Activated CD4-positive, alpha-beta memory T cell treated with anti-CD3 and anti-CD28 coated beads for 36 hours (primary cell): Measurements from ENCODE around the gene PGK2. TPM values are rescaled to one million over a fixed set of nuclear protein-coding genes. Genes with fewer than 3 reads are reported as not detected.
"Not testable (repeated sequence)": the region's sequence is repeated elsewhere in the genome, so short reads cannot be mapped to it uniquely, and the experiment has no call there.

ENCODE experiments used
- CTCF ChIA-PET: fragments of 350-600 bp; sonication (Branson Sonifier 250); formaldehyde crosslinking; loops from one replicate; lab custom pipeline; 2021; ENCODE audit warnings: antibody characterized with exemption, inconsistent platforms; lab: Charles Lee
- POLR2A ChIA-PET: fragments of 350-600 bp; sonication (Branson Sonifier 250); formaldehyde crosslinking; loops from one replicate; lab custom pipeline; 2021; ENCODE audit warnings: antibody characterized with exemption; lab: Charles Lee
- DNase-seq: peaks from one replicate; pipeline ENCODE4 v3.0.0-alpha.2; 2020
- H3K27ac Mint-ChIP-seq: one replicate; pipeline ENCODE4 v1.8.0; 2021; ENCODE audit warnings: mixed read lengths
- H3K27me3 Mint-ChIP-seq: one replicate; pipeline ENCODE4 v1.8.0; 2021; ENCODE audit warnings: mixed read lengths
- H3K36me3 Mint-ChIP-seq: one replicate; pipeline ENCODE4 v1.8.0; 2021; ENCODE audit warnings: mixed read lengths
- H3K4me1 Mint-ChIP-seq: one replicate; pipeline ENCODE4 v1.8.0; 2021; ENCODE audit warnings: low read depth, mixed read lengths
- H3K4me3 Mint-ChIP-seq: one replicate; pipeline ENCODE4 v1.8.0; 2021; ENCODE audit warnings: mild to moderate bottlenecking, mixed read lengths
- H3K9me3 Mint-ChIP-seq: one replicate; pipeline ENCODE4 v1.8.0; 2021; ENCODE audit warnings: mixed read lengths
- intact Hi-C: fragments of 100-400 bp; cut with micrococcal nuclease; formaldehyde crosslinking; loops from one replicate; pipeline ENCODE4 v1.15.1; 2023
- total RNA-seq, 2 experiments: library from RNA; stranded (reverse); gene quantifications; one replicate each; pipeline ENCODE4 v1.2.3, GENCODE V29; 2021

PGK2 gene
- total RNA-seq = not detected

DNA sequence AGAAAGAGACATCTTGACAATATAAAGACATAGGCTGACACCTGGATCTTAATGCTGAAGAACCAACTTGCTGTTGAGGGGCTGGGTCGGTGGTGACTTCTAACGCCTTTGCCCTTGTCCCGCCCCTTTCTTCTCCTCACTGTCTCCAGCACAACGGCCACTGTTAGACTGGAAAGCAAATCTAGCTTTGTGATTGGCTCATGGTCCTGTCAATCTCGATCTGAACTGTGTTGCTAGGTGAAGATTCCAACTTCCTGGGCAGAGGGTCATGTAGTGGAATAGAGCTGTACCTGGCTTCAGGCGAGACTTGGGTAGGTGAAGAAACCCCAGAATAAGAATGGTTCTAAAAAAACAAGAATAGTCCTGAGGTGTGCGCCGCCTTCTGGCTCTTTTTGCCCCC is at the start of gene PGK2:
Gene PGK2 (minus strand): TSS at position 110 of the 400 bp plus-strand sequence. CDS start 98 bp downstream, at position 12.
- CTCF ChIA-PET = no interaction called here
- Mint-ChIP-seq H3K4me3 (no peak within 1 kb of the TSS), H3K4me1 (no peaks in the 10 kb centered on the region), H3K9me3 (no peaks in the 10 kb centered on the region), H3K27me3 (no peaks in the 10 kb centered on the region), H3K27ac (no peak within 1 kb of the TSS), H3K36me3 (no peaks in the 10 kb centered on the region)
- intact Hi-C loops = no loop called here
- POLR2A ChIA-PET = no interaction called here
- no peak for DNase-seq

DNA sequence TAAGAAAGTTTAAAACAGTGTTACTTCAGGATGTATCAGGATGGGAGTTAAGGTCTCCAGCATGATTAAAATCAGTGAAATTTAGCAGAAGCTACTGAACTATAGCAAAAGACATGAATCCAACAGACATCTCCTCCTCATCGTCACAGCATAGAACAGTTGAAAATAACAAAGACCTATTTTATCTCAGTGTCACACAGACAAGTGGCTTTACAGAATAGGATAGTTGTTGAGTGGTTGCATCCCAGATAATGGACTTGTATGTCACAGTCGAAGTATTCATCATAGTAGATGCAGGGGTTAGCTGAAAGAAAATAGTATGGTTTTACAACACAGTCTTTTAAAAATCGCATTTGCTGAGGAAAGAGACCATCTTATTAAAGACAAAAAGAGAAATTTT is 48.1 kb upstream of the PGK2 start:
- CTCF ChIA-PET = no interaction called here
- intact Hi-C loops = no loop called here
- no peak for DNase-seq
- POLR2A ChIA-PET = no interaction called here
- no peak overlapping the region for H3K27ac Mint-ChIP-seq
- H3K9me3 Mint-ChIP-seq = no peaks in the 10 kb centered on the region
- H3K4me3 Mint-ChIP-seq = no peak overlapping the region
- H3K36me3 Mint-ChIP-seq = no peaks in the 10 kb centered on the region
- no peaks in the 10 kb centered on the region for H3K4me1 Mint-ChIP-seq
- H3K27me3 Mint-ChIP-seq = no peaks in the 10 kb centered on the region

DNA sequence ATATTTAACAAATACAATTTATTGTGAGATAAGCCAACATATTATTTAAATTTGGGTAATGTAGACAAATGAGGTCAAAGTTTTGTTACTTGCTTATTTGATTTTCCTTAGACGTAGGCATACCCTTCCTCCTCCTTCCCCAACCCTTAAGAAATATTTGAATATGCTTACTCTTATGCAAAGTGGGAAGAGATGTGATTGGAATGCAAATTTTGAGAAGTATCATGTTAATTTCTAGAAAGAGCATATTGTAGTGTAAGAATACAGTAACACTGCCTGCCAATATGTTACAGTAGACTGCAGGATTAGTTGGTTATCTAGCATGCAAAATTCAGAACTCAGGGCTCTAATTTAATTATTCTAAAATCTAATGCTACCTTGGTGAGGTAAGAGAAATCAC is 46.3 kb upstream of the PGK2 start:
- no peak for DNase-seq
- intact Hi-C loops = no loop called here
- H3K27me3 Mint-ChIP-seq = no peaks in the 10 kb centered on the region
- CTCF ChIA-PET = no interaction called here
- no peaks in the 10 kb centered on the region for H3K36me3 Mint-ChIP-seq
- H3K4me1 Mint-ChIP-seq = no peaks in the 10 kb centered on the region
- H3K4me3 Mint-ChIP-seq = no peak overlapping the region
- H3K9me3 Mint-ChIP-seq = no peaks in the 10 kb centered on the region
- H3K27ac Mint-ChIP-seq = no peak overlapping the region
- POLR2A ChIA-PET = no interaction called here

DNA sequence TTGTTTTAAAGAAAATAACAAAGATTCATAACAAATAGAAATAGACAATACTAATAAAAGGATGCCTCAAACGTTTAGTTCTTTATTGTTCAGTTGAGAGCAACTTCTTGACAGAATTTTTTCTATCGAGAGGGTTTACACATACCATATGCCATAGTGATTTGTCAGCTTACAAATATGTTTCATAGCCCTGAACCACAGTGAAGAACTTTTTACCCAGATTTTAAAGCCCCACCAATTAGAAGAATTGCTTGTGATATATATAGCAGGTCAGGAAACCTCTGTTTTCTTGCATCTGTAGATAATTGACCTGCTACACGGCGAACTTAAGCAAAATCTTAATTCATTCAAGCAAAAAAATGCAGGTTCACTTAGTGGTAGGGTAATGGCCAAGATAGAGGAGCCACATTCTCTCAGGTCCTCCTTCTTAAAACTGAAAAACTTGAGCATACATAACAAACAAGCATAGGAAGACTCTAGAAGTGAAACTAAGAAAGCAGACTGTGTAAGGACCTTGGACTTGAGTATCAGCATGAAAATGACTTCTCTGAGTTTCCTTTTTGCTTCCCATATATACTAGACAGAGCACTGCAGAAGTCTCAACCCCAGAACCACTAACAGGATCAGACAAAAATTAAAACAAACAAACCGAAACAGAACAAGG is 39.8 kb upstream of the PGK2 start:
- Mint-ChIP-seq H3K27me3 (no peaks in the 10 kb centered on the region), H3K36me3 (no peaks in the 10 kb centered on the region), H3K9me3 (no peaks in the 10 kb centered on the region), H3K27ac (no peak overlapping the region), H3K4me3 (no peak overlapping the region), H3K4me1 (no peaks in the 10 kb centered on the region)
- CTCF ChIA-PET = no interaction called here
- intact Hi-C loops = no loop called here
- POLR2A ChIA-PET = no interaction called here
- DNase-seq = no peak

DNA sequence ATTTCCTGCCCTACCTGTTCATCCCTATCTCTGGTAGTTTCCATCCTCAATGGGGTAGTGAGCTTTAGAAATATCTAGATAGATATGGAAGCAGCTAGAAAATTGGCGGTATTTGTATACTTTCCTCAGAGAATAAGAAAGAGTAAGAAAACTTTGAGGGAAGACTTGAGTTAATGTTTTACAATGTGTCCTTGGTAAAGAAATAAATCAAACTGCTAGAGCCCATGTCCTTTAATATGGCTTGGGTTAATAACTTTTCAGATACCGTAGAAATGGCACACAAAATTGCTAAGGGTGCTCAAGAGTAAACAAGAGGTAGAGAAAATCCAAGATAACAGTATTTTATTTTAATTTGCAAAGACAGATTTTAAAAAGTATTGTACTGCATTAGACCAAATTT is 28.1 kb upstream of the PGK2 start:
- H3K27ac Mint-ChIP-seq = no peak overlapping the region
- DNase-seq = no peak
- H3K4me3 Mint-ChIP-seq = no peak overlapping the region
- no peaks in the 10 kb centered on the region for H3K9me3 Mint-ChIP-seq
- no peaks in the 10 kb centered on the region for H3K27me3 Mint-ChIP-seq
- intact Hi-C loops = no loop called here
- no peaks in the 10 kb centered on the region for H3K4me1 Mint-ChIP-seq
- no peaks in the 10 kb centered on the region for H3K36me3 Mint-ChIP-seq
- CTCF ChIA-PET = no interaction called here
- POLR2A ChIA-PET = no interaction called here

DNA sequence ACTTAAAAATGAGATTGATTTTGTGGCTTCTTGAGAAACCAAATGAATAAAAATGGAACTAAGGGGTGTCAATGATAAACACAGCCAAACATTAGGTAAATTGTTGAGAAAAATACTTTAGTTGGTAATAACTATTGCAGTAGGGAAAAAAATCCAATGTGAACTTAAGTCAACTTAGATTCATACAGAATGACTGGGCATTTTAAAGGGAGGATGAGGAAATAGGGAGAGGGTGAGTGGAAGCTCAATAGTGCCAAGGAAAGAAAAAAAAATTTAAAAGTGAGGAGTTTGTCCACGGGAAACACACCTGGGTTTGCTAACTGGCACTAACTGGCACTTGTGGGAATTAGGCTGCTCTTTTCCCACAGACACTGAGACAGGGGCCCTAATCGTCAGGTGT is 26.2 kb upstream of the PGK2 start:
- H3K9me3 Mint-ChIP-seq = peaks cover 3% of the 10 kb centered on the region
- no peak overlapping the region for H3K4me3 Mint-ChIP-seq
- ChIA-PET POLR2A (no interaction called here), CTCF (no interaction called here)
- intact Hi-C loops = no loop called here
- H3K4me1 Mint-ChIP-seq = no peaks in the 10 kb centered on the region
- H3K27ac Mint-ChIP-seq = no peak overlapping the region
- H3K27me3 Mint-ChIP-seq = no peaks in the 10 kb centered on the region
- no peaks in the 10 kb centered on the region for H3K36me3 Mint-ChIP-seq
- no peak for DNase-seq

DNA sequence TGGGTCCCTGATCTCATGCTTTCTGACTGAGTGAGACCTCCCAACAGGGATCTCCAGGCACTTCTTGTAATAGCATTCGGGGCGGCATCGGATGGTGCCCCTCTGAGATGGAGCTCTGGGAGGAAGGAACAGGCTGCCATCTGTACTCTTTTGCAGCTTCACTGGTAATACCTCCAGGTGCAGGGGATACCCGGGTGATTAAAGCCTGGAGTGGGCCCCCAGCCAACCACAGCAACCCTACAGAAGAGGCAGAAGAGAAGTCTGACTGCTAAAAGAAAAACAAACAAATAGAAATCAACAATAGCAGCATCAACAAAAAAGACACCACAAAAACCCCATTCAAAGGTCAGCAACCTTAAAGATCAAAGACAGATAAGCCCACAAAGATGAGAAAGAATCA is 19.1 kb upstream of the PGK2 start:
- no peak for DNase-seq
- Mint-ChIP-seq H3K4me3 (no peak overlapping the region), H3K27me3 (no peaks in the 10 kb centered on the region), H3K4me1 (no peaks in the 10 kb centered on the region), H3K9me3 (peaks cover 8% of the 10 kb centered on the region), H3K27ac (no peak overlapping the region), H3K36me3 (no peaks in the 10 kb centered on the region)
- POLR2A ChIA-PET = no interaction called here
- CTCF ChIA-PET = no interaction called here
- intact Hi-C loops = no loop called here

DNA sequence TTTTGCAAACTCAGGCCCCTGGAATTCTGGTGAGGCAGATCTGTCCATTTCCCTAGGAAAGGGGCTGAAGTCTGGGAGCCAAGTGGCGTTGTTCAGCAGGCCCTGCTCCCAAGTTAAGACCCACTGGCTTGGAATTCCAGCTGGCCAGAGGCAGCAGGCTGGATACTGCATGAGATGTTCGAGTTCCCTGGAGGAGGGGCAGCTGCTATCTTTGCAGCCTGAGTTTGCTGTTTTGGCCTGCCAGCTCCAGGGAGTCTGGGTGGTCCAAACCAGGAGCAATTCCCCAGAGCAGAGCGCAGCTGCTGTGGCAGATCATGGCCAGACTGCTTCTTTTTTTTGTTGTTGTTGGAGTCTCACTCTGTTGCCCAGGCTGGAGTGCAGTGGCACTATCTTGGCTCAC is 18.2 kb upstream of the PGK2 start:
- Mint-ChIP-seq H3K4me3 (no peak overlapping the region), H3K4me1 (no peaks in the 10 kb centered on the region), H3K9me3 (peaks cover 8% of the 10 kb centered on the region), H3K27me3 (no peaks in the 10 kb centered on the region), H3K27ac (no peak overlapping the region), H3K36me3 (no peaks in the 10 kb centered on the region)
- intact Hi-C loops = no loop called here
- DNase-seq = no peak
- ChIA-PET CTCF (no interaction called here), POLR2A (no interaction called here)

DNA sequence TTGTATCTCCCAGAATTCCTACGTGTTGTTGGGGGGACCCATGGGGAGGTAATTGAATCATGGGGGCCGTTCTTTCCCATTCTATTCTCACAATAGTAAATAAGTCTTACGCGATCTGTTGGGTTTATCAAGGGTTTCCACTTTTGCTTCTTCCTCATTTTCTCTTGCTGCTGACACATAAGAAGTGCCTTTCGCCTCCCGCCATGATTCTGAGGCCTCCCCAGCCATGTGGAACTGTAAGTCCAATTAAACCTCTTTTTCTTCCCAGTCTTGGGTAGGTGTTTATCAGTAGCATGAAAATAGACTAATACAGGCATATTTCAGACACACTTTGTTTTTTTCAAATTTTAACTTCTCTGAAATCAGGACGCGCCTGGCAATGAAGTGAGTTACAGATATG is 14.4 kb upstream of the PGK2 start:
- Mint-ChIP-seq H3K36me3 (no peaks in the 10 kb centered on the region), H3K27me3 (no peaks in the 10 kb centered on the region), H3K4me3 (no peak overlapping the region), H3K27ac (no peak overlapping the region), H3K9me3 (no peaks in the 10 kb centered on the region), H3K4me1 (no peaks in the 10 kb centered on the region)
- intact Hi-C loops = no loop called here
- no peak for DNase-seq
- CTCF ChIA-PET = no interaction called here
- POLR2A ChIA-PET = no interaction called here

DNA sequence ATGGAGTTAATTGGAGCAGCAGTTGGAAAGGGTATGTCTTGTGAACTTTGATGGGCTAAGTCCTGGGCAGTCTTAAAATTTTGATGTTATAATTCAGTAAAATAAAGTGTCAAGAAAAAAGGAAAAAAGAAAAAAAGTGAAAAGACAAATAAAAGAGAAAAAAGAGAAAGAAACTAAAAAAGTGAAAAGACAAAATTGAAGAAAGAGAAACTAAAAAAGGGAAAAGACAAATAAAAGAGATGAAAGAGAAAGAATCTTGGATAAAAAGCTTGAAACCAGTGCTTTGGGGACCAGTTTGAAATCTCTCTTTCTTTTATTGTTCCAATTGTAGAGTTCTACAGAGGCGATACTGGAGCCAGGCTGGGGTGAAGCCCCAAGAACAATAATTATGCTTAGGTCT is 12.0 kb upstream of the PGK2 start:
- H3K36me3 Mint-ChIP-seq = no peaks in the 10 kb centered on the region
- POLR2A ChIA-PET = no interaction called here
- H3K4me3 Mint-ChIP-seq = no peak overlapping the region
- no peak for DNase-seq
- no peak overlapping the region for H3K27ac Mint-ChIP-seq
- no peaks in the 10 kb centered on the region for H3K4me1 Mint-ChIP-seq
- no peaks in the 10 kb centered on the region for H3K27me3 Mint-ChIP-seq
- intact Hi-C loops = no loop called here
- CTCF ChIA-PET = no interaction called here
- no peaks in the 10 kb centered on the region for H3K9me3 Mint-ChIP-seq

DNA sequence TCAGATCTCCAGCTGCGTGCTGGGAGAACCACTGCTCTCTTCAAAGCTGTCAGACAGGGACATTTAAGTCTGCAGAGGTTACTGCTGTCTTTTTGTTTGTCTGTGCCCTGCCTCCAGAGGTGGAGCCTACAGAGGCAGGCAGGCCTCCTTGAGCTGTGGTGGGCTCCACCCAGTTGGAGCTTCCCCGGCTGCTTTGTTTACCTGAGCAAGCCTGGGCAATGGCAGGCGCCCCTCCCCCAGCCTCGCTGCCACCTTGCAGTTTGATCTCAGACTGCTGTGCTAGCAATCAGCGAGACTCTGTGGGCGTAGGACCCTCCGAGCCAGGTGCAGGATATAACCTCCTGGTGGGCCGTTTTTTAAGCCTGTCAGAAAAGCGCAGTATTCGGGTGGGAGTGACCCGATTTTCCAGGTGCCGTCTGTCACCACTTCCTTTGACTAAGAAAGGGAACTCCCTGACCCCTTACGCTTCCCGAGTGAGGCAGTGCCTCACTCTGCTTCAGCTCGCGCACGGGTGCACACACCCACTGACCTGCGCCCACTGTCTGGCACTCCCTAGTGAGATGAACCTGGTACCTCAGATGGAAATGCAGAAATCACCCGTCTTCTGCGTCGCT is 9.9 kb upstream of the PGK2 start:
- H3K27ac Mint-ChIP-seq, H3K9me3 Mint-ChIP-seq, H3K27me3 Mint-ChIP-seq, intact Hi-C loops, H3K4me1 Mint-ChIP-seq, H3K36me3 Mint-ChIP-seq, DNase-seq, POLR2A ChIA-PET, CTCF ChIA-PET, H3K4me3 Mint-ChIP-seq: not testable (repeated sequence)

DNA sequence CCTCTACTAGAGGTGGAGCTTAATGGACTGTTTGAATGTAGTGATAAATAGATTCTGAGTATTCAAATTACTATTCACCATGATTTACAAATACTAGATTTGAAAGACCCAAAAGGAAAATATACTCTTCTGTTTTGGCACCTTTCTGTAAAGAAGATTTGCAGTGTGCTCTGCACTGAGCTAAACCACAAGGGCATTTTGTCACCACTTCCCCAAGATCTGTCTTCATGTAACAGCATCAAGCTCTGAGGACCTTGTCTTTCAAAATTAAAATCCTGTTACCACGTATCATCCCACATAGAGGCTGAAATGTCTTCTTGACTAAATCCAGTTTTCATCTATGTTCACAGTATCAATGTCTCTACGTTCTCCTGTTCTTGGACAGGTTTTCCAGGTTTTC is 3.3 kb upstream of the PGK2 start:
- Mint-ChIP-seq H3K27ac (no peak overlapping the region), H3K36me3 (no peaks in the 10 kb centered on the region), H3K27me3 (no peaks in the 10 kb centered on the region), H3K4me1 (no peaks in the 10 kb centered on the region), H3K4me3 (no peak overlapping the region), H3K9me3 (no peaks in the 10 kb centered on the region)
- ChIA-PET POLR2A (no interaction called here), CTCF (no interaction called here)
- intact Hi-C loops = no loop called here
- no peak for DNase-seq

DNA sequence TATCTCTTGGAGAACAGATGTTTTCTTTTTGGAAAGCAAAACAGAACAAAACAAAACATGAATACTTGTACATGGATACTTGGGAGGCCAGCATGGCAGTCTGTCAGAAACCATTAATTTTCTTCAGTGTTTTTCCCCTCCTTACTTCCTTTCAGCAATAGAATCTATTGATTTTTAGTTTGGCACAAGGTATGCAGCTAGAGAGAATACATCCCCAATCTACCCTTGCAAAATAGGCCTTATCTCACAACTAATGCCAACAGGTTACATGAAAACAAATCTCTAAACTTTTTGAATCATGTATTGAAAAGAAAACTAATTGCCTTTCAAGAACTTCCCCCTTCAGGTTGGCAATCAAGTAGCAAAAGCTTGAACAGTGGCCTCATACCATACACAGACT is 2.8 kb downstream of the PGK2 start:
- CTCF ChIA-PET = no interaction called here
- no peak overlapping the region for H3K27ac Mint-ChIP-seq
- POLR2A ChIA-PET = no interaction called here
- H3K27me3 Mint-ChIP-seq = no peaks in the 10 kb centered on the region
- intact Hi-C loops = no loop called here
- no peaks in the 10 kb centered on the region for H3K4me1 Mint-ChIP-seq
- no peak overlapping the region for H3K4me3 Mint-ChIP-seq
- H3K36me3 Mint-ChIP-seq = no peaks in the 10 kb centered on the region
- DNase-seq = no peak
- H3K9me3 Mint-ChIP-seq = no peaks in the 10 kb centered on the region
